Embryonic facial prominence (tissue), 1 donor: Measurements from ENCODE around the gene PLIN5.
A peak's percentile ranks its signal among the peaks of the same experiment; 100 is the strongest.

ENCODE experiments used
- DNase-seq: peaks from one replicate; pipeline ENCODE4 v3.0.0-alpha.2; 2016; ENCODE audit errors: extremely low spot score

PLIN5 gene

DNA sequence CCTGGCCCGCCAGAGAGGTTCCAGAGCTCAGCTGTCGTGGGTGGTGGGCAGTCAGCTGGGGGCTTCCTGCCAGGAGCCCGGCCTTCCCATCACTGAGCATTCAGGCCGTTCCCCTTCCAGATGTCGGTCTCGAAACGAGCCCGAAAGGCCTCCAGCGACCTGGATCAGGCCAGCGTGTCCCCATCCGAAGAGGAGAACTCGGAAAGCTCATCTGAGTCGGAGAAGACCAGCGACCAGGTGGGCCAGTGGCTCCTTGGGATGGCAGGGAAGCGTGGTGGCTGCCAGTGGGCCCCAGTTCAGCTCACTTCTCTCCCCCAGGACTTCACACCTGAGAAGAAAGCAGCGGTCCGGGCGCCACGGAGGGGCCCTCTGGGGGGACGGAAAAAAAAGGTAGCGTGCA, 43.6 kb downstream of the PLIN5 start:
- no peak for DNase-seq

DNA sequence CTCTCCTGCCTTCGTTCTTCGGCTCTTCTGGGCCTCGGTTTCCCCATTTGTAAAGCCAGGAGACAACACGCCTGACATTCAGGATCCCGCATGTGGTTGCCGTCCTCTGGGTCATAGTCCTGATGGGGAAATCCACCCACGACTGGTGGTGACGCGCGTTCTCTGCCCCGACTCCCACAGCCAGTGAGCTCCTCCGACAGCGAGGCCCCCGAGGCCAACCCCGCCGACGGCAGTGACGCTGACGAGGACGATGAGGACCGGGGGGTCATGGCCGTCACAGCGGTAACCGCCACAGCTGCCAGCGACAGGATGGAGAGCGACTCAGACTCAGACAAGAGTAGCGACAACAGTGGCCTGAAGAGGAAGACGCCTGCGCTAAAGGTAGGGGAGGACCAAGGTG, 46.5 kb downstream of the PLIN5 start:
- no peak for DNase-seq

DNA sequence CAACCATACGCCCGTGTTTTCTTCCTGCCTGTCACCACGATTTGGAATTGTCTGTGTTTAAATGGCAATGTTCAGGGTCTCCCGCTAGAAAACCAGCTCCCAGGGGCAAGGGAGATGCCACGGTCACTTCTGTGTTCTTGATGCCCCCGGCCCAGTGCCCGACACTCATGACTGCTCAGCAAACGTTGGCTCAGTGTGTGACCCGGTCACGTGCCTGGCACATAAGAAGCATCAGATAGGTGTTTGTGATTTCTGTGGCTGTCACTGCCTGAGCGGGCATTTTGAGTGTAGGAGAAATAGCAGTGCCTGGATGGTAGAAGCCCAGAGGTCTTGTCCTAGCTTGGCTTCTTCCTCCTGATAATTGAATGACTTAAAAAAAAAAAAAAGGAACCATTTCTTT, 47.5 kb downstream of the PLIN5 start:
- DNase-seq = no peak

DNA sequence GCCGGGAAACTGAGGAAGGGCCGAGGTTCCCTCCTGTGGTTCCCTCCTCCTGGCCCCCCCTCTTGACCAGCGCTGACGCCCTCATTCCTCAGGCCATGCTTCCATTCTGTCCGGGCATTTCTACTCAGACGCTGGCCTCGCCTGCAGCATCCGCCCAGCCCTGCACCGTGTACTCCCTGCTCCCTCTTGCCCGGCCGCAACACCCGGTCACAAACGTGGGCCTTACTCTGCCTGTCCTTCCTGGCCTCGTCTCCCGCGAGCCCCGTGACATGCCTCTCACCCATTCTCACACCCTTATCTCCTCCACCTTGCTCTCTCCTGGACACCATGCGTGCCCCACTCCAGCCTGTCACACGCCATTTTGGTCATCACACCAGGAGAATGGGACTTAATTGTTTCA, 51.6 kb downstream of the PLIN5 start:
- no peak for DNase-seq

DNA sequence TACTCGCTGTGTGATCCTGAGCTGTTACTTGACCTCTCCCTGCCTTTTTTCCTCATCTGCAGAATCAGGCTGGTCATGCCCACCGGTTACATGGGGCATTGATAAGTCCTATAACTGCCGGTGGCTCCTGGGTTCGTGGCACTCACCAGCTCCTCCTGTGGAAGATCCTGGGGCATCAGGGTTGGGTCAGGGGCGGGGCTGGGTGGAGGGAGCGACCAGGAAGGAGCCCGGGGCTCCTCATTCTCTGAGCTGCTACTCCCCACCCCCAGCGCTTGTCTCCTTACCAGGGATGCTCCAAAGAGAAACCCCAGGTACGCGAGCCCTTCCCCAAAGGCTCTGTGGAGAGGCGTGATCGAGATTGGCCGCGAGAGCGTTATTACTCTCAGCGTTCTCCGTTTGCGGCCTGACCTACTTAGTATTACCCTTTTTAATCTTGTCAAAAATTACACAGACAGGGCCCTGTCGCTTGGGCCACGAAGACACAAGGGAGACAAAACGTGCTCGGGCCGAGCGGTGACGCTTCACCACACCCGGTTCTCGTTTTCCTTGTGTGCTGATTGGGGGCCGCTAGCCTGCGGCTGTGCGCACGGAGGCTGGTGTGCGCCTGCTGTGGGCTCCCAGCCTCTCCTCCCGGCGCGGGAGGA, 52.2 kb downstream of the PLIN5 start:
- no peak for DNase-seq

DNA sequence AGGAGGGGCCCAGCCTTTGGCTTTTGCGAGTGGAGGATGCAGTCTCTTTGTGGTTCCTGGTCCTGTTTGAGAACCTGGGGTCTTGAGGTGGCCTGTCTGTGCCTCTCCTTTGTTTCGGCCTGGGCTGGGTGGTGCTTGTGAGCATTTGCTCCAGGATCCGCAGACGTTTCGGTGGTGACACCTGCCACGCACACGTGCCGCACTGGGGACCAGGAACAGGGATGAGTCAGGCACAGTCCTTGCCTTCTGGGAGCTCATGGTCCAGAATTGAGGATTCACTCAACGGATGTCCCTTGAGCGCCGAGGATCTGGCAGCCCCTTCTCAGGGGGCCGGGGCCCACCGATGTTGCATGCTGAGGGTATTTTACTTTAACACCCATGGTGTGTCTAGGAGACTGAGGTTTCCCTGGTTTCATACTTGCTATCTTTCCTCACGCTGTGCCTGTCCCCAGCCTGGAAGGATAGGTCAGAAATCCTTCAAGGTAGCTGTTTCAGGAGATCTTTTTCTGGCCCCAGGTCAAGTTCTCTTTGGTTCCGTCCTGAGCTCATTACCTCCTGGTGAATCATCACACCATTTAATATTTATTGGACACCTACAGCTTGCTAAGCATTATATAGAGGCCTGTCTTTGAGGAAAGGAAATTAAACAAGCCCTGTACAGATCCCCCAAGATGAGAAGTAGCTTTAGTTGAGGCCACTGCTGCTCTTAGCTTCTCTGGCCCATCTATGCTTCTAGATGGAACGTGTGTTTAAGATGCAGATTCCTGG, 57.8 kb downstream of the PLIN5 start:
- no peak for DNase-seq

DNA sequence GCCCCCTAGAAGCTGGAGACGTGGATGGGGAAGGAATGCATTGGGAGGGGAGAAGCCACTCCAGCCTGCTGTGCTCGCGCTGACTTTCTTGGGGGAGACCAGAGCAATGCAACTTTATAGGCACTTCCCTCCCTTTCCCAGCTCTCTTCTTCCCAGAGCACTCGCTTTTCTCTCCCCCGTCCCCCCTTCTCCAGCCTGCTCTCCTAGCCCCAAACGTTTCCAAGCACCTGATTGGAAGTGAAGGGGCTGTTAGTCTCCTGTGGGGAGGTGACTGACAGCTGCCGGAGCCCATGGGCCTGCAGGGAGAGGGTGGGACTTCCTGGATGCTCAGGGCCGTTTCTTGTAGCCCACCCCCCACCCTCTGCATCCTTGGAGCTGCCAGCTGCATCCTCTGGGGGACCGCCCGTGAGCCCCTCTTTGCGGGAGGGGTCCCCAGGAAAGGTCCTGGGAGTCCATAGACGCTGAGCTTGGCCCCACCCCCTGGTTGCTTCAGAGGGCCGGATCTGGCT, 60.5 kb downstream of the PLIN5 start:
- DNase-seq = peak; percentile 65

DNA sequence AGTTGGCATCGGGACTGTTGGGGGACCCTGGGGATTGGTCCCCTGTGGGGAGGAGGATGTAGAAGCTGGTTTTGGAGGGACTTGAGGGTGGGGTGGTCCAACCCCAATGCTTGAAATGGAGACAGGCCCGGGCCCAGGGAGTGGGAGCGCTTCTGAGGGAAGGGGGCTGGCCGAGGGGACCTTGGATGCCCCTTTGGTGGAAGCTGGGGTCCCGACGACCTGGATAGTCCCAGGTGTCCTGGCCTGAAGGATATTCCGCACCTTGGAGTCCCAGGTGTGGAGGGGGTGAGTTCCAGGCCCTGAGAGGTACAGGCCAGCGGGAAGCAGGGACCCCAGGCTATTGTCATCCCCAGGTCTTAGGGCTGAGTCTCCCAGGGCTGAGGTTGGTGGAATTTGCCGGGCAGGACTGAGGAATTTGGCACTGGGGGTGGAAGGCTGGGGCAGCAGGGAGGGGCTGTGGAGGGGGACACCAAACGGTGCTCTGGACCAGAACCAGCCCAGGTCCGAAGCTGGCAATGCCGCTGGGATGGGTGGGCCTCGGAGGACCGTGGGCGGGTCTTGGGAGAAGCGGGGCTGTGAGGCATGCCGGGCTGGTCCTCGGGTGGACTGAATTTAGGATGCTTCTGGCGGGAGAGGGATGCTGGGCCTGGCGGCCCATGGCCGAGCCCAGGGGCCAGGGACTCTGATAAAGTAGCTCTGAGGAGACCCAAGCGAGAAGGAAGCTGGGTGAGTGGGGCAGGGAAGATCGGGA, 61.1 kb downstream of the PLIN5 start:
- DNase-seq = no peak

DNA sequence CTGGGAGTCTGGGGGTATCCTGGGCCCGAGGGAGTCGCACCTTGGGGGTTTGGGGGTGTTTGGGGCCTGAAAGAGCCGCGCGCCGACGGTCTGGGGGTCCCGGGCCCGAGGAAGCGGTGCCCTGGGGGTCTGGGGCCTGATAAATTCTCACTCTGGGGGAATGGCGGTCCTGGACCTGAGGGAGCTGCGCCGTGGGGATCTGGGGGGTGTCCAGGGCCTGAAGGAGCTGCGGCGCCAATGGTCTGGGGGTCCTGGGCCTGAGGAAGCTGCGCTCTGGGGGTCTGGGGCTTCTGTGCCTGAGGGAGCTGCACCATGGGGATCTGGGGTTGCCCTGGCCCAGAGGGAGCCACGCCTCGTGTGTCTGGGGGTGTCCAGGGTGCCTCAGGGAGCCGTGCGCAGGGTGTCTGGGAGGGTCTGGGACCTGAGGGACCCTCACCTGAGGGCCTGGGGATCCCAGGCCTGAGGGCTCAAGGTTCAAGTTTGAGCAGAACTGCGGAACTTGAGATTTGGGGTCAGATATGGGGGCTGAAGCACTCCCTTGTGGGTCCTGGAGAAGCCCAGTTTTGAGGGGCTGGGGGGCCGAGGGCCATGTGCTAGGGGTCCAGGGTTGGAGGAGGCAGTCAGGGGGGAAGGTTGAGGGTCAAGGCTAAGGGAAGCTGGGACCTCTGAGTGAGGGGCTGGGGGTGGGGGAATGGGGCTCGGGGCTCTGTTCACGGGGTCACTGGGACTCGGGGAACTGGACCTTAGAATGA, 61.8 kb downstream of the PLIN5 start:
- DNase-seq = no peak
